Mesothelial cell of epicardium (in vitro differentiated cells): ENCODE results near the gene PRR7. TPM values are rescaled to one million over a fixed set of nuclear protein-coding genes. Genes with fewer than 3 reads are reported as not detected.
A peak's percentile ranks its signal among the peaks of the same experiment; 100 is the strongest.

Experiments
- DNase-seq, 2 experiments: peaks; one replicate each; pipeline ENCODE4 v3.0.0; 2021; ENCODE audit warnings: low spot score in 2 of 2; ENCODE audit not compliant: unreplicated experiment in 2 of 2
- H3K27ac Mint-ChIP-seq: 2 replicates; pipeline ENCODE4 v1.8.0; 2021; ENCODE audit warnings: mixed read lengths
- H3K27me3 Mint-ChIP-seq: 2 replicates; pipeline ENCODE4 v1.8.0; 2021; ENCODE audit warnings: low read depth, mixed read lengths
- H3K36me3 Mint-ChIP-seq: 2 replicates; pipeline ENCODE4 v1.8.0; 2021; ENCODE audit warnings: mixed read lengths
- H3K4me1 Mint-ChIP-seq: 2 replicates; pipeline ENCODE4 v1.8.0; 2021; ENCODE audit warnings: mixed read lengths
- H3K4me3 Mint-ChIP-seq: 2 replicates; pipeline ENCODE4 v1.8.0; 2021; ENCODE audit warnings: mild to moderate bottlenecking, moderate library complexity, mixed read lengths
- H3K9me3 Mint-ChIP-seq: 2 replicates; pipeline ENCODE4 v1.8.0; 2021; ENCODE audit warnings: mixed read lengths
- CTCF ChIP-seq: fragments of 200-600 bp; sonication (generic); IDR thresholded peaks from one replicate; pipeline ENCODE4 v1.5.0; 2021; ENCODE audit warnings: antibody characterized with exemption; ENCODE audit not compliant: unreplicated experiment
- total RNA-seq: library from RNA; stranded (reverse); gene quantifications from 3 replicates; pipeline ENCODE4 v1.2.1, GENCODE V29; 2021

PRR7 gene
- total RNA-seq, 1 donor from 2014 or later, result 5.9 TPM

GRCh38 chr5:177471610-177472356 is 25.2 kb downstream of the PRR7 start:
- DNase-seq, result no peak
- H3K27me3 Mint-ChIP-seq, result no peaks in the 10 kb centered on the region
- H3K9me3 Mint-ChIP-seq, result no peaks in the 10 kb centered on the region
- H3K4me1 Mint-ChIP-seq, result peaks cover 60% of the 10 kb centered on the region
- no peak for TF ChIP-seq CTCF
- H3K4me3 Mint-ChIP-seq, result peak overlapping the region; percentile 80
- peak overlapping the region; percentile 61 for H3K27ac Mint-ChIP-seq
- peaks cover 13% of the 10 kb centered on the region for H3K36me3 Mint-ChIP-seq

- Mint-ChIP-seq H3K36me3 (peaks cover 4% of the 10 kb centered on the region), H3K9me3 (no peaks in the 10 kb centered on the region), H3K4me3 (peak overlapping the region; percentile 80), H3K27ac (peak overlapping the region; percentile 88), H3K27me3 (no peaks in the 10 kb centered on the region), H3K4me1 (peaks cover 60% of the 10 kb centered on the region)
- peak in 1 of 2 experiments; percentile 64 for DNase-seq
- no peak for TF ChIP-seq CTCF
Observed at GRCh38 chr5:177472460-177473442, 26.1 kb downstream of the PRR7 start.

- H3K27ac Mint-ChIP-seq, result peak within 1 kb of the TSS; percentile 88
- peaks cover 58% of the 10 kb centered on the region for H3K4me1 Mint-ChIP-seq
- H3K27me3 Mint-ChIP-seq, result no peaks in the 10 kb centered on the region
- no peak for TF ChIP-seq CTCF
- peaks cover under 1% of the 10 kb centered on the region for H3K36me3 Mint-ChIP-seq
- H3K4me3 Mint-ChIP-seq, result peak within 1 kb of the TSS; percentile 80
- H3K9me3 Mint-ChIP-seq, result no peaks in the 10 kb centered on the region
- DNase-seq, result no peak
Observed at GRCh38 chr5:177473443-177474001, 26.9 kb downstream of the PRR7 start, which contains the start of gene DBN1. TSS of gene DBN1 (minus strand) at chr5:177473634. CDS start at chr5:177473521, 113 bp downstream.

GRCh38 chr5:177474002-177474476 is 27.4 kb downstream of the PRR7 start:
- no peaks in the 10 kb centered on the region for H3K27me3 Mint-ChIP-seq
- no peaks in the 10 kb centered on the region for H3K9me3 Mint-ChIP-seq
- peak overlapping the region; percentile 87 for H3K27ac Mint-ChIP-seq
- H3K4me1 Mint-ChIP-seq, result peaks cover 57% of the 10 kb centered on the region
- no peak for TF ChIP-seq CTCF
- H3K36me3 Mint-ChIP-seq, result no peaks in the 10 kb centered on the region
- peak overlapping the region; percentile 76 for H3K4me3 Mint-ChIP-seq
- DNase-seq, result no peak

DNA sequence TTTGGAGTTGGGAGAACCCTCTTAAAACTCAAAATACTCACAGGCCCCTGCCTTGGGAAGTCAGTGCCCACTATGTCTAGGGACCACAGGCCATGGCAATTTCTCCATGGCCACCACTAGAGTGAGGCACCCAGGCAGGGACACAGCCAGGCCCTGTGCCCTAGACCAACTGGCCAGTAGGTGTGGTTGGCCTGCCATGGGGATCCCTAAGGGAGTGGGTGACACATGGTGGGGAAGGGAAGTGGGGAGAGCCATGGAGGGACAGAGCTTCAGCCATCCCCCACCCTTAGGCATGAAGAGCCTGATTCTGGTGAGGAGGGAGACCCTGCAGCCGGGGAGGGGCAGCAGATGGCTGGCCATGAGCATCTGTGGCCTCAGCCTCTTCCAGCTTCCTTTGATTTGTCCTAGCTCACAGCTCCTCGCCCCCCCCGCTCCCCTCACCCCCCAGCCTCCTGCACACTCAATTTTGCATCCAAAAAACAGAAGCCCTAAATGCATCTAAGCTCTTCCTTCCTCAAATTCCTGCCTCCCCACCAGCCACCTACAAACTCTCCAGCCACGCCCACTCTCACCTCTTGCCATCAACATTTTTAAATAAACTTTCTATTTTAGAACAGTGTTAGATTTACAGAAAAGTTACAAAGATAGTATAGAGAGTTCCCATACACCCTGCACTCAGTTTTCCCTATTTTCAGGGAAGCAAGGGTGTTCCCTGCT is 28.4 kb downstream of the PRR7 start:
- no peak for DNase-seq
- peaks cover 55% of the 10 kb centered on the region for H3K4me1 Mint-ChIP-seq
- H3K36me3 Mint-ChIP-seq, result no peaks in the 10 kb centered on the region
- H3K9me3 Mint-ChIP-seq, result no peaks in the 10 kb centered on the region
- peak overlapping the region; percentile 76 for H3K4me3 Mint-ChIP-seq
- H3K27ac Mint-ChIP-seq, result peak overlapping the region; percentile 87
- H3K27me3 Mint-ChIP-seq, result no peaks in the 10 kb centered on the region
- TF ChIP-seq CTCF, result no peak
